A673 (cell line): ENCODE measurements around the gene SHISA8. TPM values are rescaled to one million over a fixed set of nuclear protein-coding genes. Genes with fewer than 3 reads are reported as not detected.

Source experiments
- BruUV-seq: library from RNA; stranded (reverse); fragments of 400-500 nt; replicated peaks from 2 replicates; lab custom pipeline; 2021; lab: Mats Ljungman, UMichigan
- CTCF ChIA-PET: fragments of 300-600 bp; sonication (Branson Sonifier 250); formaldehyde crosslinking; loops from one replicate; lab custom pipeline; 2022; ENCODE audit warnings: antibody characterized with exemption; lab: Charles Lee
- POLR2A ChIA-PET: fragments of 300-600 bp; sonication (Branson Sonifier 250); formaldehyde crosslinking; loops from one replicate; lab custom pipeline; 2022; ENCODE audit warnings: antibody characterized with exemption; ENCODE audit not compliant: low non-redundant PET; lab: Charles Lee
- DNase-seq: peaks from one replicate; pipeline ENCODE4 v3.0.0-alpha.2; 2015; ENCODE audit warnings: low spot score
- H3K27ac ChIP-seq: fragments of 200-600 bp; sonication (generic); 2 replicates; pipeline ENCODE4 v1.5.1; 2016; ENCODE audit warnings: mixed run types, low read depth, mild to moderate bottlenecking, mixed read lengths, antibody characterized with exemption, low read length; ENCODE audit not compliant: poor library complexity, severe bottlenecking
- H3K27me3 ChIP-seq: fragments of 200-600 bp; sonication (generic); replicated peaks from 2 replicates; pipeline ENCODE4 v1.6.1; 2017; ENCODE audit warnings: mixed run types, low read depth, mild to moderate bottlenecking, mixed read lengths, antibody characterized with exemption, low read length; ENCODE audit not compliant: insufficient read depth, poor library complexity
- H3K36me3 ChIP-seq: fragments of 200-600 bp; sonication (generic); 2 replicates; pipeline ENCODE4 v1.6.1; 2016; ENCODE audit warnings: mixed run types, mild to moderate bottlenecking, mixed read lengths, antibody characterized with exemption, low read length; ENCODE audit not compliant: insufficient read depth, poor library complexity, severe bottlenecking
- H3K4me1 ChIP-seq: fragments of 200-600 bp; sonication (generic); 2 replicates; pipeline ENCODE4 v1.6.1; 2017; ENCODE audit warnings: mixed run types, mild to moderate bottlenecking, mixed read lengths, antibody characterized with exemption, low read length; ENCODE audit not compliant: insufficient read depth, poor library complexity, severe bottlenecking
- H3K4me3 ChIP-seq: fragments of 200-600 bp; sonication (generic); 2 replicates; pipeline ENCODE4 v1.5.1; 2016; ENCODE audit warnings: low read depth, mixed run types, mild to moderate bottlenecking, mixed read lengths, low read length; ENCODE audit not compliant: poor library complexity, severe bottlenecking
- H3K9me3 ChIP-seq: fragments of 200-600 bp; sonication (generic); 2 replicates; pipeline ENCODE4 v1.6.1; 2016; ENCODE audit warnings: mixed run types, low read depth, mild to moderate bottlenecking, mixed read lengths, antibody characterized with exemption, low read length; ENCODE audit not compliant: poor library complexity, severe bottlenecking
- EZH2 ChIP-seq: fragments of 200-600 bp; sonication (generic); IDR thresholded peaks from 2 replicates; pipeline ENCODE4 v1.6.1; 2017; ENCODE audit warnings: borderline replicate concordance, low read depth, mild to moderate bottlenecking, mixed read lengths, antibody characterized with exemption, low read length; ENCODE audit not compliant: poor library complexity, severe bottlenecking
- intact Hi-C: fragments of 100-400 bp; cut with micrococcal nuclease; formaldehyde crosslinking; loops from one replicate; pipeline ENCODE4 v1.10.0; 2022; ENCODE audit not compliant: unreplicated experiment
- total RNA-seq: library from RNA; stranded (reverse); gene quantifications from 2 replicates; pipeline ENCODE4 v1.2.3, GENCODE V29; 2021
- TF ChIP-seq, protein P1 (sequence below): fragments of 300-800, 200-600 bp; sonication (generic); conservative IDR thresholded peaks from 2 replicates; pipeline ENCODE4 v1.5.1; 2017; ENCODE audit warnings: low read depth, mild to moderate bottlenecking, antibody characterized with exemption, low read length, moderate library complexity, mixed read lengths

The SHISA8 gene
- total RNA-seq, 1 experiment from 2014 or later: 1.4 TPM

DNA sequence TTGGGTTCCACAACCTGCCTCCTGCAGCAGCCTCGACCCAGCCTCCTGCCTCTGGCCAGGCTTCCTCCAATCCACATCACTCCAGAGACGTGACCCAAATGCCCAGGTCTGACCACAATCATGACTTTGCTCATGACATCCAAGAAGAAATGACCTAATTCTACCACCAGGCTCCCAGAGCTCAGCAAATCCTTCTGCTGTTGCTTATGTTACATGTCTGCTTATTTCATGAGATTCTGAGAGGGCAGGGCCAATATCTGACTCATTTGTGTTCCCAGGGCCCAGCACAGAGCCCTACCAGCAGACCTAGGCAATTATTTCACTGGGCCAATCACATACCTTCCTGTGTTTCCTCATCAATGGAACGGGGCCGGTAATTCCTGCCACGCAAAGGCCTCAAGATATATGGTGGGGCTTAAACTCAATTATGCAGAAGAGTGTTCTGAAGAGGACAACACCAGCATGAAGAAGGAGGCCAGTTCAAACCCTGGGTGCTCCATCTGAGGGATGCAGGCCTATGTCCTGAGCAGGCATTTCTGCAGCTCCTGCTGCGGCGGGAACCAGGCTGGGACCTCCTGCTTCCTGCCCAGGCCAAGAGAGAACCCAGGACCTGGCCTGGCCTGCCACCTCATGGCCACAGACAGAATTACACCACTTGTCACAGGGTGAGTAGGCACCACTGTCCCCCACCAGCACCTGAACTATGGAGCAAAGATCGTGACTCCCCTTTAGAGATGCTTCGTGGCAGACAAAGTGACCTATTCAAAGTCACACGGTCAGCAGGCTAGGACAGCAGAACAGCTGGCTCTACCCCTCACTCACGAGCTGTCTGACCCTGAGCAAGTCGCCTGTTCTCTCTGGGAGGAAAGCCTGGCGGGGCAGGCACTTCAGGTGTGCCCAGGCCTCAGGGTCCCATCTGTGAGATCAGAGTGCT is 26.2 kb upstream of the SHISA8 start:
- peaks cover 5% of the 10 kb centered on the region for H3K4me1 ChIP-seq
- H3K27me3 ChIP-seq: no peaks in the 10 kb centered on the region
- no peaks in the 10 kb centered on the region for H3K9me3 ChIP-seq
- ChIA-PET POLR2A (interaction anchor here (0.5 to 1.3 kb wide), 3 partner anchors 140 to 375 kb away, joined by 3 to 7 read pairs (median 4); partner anchors contain the start of gene CCDC134), CTCF (interaction anchor here (0.6 to 2.0 kb wide), 5 partner anchors 15 to 531 kb away, joined by 4 to 32 read pairs (median 7); no protein-coding TSS in a partner anchor)
- no peak for TF ChIP-seq EZH2
- TF ChIP-seq, protein P1, sequence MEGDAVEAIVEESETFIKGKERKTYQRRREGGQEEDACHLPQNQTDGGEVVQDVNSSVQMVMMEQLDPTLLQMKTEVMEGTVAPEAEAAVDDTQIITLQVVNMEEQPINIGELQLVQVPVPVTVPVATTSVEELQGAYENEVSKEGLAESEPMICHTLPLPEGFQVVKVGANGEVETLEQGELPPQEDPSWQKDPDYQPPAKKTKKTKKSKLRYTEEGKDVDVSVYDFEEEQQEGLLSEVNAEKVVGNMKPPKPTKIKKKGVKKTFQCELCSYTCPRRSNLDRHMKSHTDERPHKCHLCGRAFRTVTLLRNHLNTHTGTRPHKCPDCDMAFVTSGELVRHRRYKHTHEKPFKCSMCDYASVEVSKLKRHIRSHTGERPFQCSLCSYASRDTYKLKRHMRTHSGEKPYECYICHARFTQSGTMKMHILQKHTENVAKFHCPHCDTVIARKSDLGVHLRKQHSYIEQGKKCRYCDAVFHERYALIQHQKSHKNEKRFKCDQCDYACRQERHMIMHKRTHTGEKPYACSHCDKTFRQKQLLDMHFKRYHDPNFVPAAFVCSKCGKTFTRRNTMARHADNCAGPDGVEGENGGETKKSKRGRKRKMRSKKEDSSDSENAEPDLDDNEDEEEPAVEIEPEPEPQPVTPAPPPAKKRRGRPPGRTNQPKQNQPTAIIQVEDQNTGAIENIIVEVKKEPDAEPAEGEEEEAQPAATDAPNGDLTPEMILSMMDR: peak; percentile 85
- peak overlapping the region; percentile 57 for H3K27ac ChIP-seq
- H3K36me3 ChIP-seq: peaks cover 74% of the 10 kb centered on the region
- no peak overlapping the region for H3K4me3 ChIP-seq
- intact Hi-C loops: loop anchor here (1.0 to 2.0 kb wide), 3 partner anchors 119 to 244 kb away; no protein-coding TSS in a partner anchor
- DNase-seq: peak; percentile 87
- no TSS peak for BruUV-seq

DNA sequence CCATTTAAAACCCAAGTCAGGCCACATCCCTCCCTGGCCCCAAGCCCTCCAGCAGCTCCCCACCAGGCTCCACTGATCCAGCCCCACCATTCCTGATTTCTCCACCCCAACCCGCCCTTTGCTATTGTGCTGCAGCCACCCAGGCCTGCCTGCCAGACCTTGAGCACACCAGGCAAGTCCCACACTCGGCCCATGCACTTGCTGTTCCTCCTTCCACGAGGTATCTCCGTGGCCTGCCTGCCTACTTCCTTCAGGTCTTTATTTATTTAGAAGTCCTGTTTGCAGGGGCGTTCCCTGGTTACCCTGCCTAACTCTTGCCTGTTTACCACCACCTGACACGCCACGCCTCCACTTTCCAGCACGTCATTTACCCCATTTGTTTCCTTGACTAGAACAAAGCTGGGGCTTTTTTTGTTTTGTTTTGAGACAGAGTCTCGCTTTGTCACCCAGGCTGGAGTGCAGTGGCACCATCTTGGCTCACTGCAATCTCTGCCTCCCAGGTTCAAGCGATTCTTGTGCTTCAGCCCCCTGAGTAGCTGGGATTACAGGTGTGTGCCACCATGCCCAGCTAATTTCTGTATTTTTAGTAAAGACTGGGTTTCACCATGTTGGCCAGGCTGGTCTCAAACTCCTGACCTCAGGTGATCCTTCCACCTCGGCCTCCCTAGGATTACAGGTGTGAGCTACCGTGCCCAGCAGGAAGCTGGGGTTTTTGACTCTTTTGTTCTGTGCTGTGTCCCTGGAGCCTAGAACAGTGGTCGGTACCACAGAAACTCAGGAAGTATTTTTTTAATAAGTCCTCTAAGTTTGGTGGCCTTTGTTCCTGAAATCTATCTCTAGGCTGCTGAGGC is 25.3 kb upstream of the SHISA8 start:
- Histone ChIP-seq H3K4me3 (no peak overlapping the region), H3K27me3 (no peaks in the 10 kb centered on the region), H3K9me3 (no peaks in the 10 kb centered on the region), H3K4me1 (peaks cover 5% of the 10 kb centered on the region), H3K27ac (peak overlapping the region; percentile 57), H3K36me3 (peaks cover 75% of the 10 kb centered on the region)
- no TSS peak for BruUV-seq
- intact Hi-C loops: loop anchor here (2.0 kb wide), 2 partner anchors 193 to 243 kb away; no protein-coding TSS in a partner anchor
- CTCF ChIA-PET: interaction anchor here (1.1 to 2.0 kb wide), 4 partner anchors 14 to 273 kb away, joined by 6 to 32 read pairs (median 7); no protein-coding TSS in a partner anchor
- DNase-seq: peak; percentile 53
- TF ChIP-seq, protein P1: no peak
- no peak for TF ChIP-seq EZH2
- POLR2A ChIA-PET: interaction anchor here (0.5 to 1.3 kb wide), 3 partner anchors 140 to 374 kb away, joined by 3 to 7 read pairs (median 4); partner anchors contain the start of gene CCDC134

DNA sequence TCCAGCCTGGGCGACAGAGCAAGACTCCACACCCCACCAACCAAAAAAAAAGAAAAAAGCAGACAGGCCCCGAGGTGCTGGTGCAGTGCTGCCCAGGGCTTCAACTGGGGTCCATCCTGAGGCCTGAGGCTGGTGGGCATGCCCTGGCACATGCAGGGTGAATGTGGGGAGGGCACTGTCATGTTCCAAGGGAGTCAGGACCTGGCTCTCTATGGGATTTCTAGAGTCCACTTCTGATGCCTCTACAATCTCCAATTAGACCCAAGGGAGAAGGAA is 22.0 kb upstream of the SHISA8 start:
- no peak overlapping the region for H3K27ac ChIP-seq
- peaks cover 45% of the 10 kb centered on the region for H3K36me3 ChIP-seq
- no peaks in the 10 kb centered on the region for H3K27me3 ChIP-seq
- ChIA-PET CTCF (no interaction called here), POLR2A (interaction anchor here (0.7 kb wide), 1 partner anchor 156 kb away, joined by 3 read pairs; no protein-coding TSS in a partner anchor)
- H3K4me1 ChIP-seq: peaks cover 3% of the 10 kb centered on the region
- intact Hi-C loops: no loop called here
- H3K9me3 ChIP-seq: no peaks in the 10 kb centered on the region
- no TSS peak for BruUV-seq
- TF ChIP-seq EZH2: no peak
- TF ChIP-seq, protein P1: no peak
- no peak for DNase-seq
- H3K4me3 ChIP-seq: no peak overlapping the region
